SHP77 (cell line): ENCODE data around the gene BST1.
"Not testable (repeated sequence)": the region's sequence is repeated elsewhere in the genome, so short reads cannot be mapped to it uniquely, and the experiment has no call there.

Source experiments
- DNase-seq, 2 experiments: peaks; one replicate each; lab custom pipeline; 2025; lab: John Stamatoyannopoulos, UW

The BST1 gene

DNA sequence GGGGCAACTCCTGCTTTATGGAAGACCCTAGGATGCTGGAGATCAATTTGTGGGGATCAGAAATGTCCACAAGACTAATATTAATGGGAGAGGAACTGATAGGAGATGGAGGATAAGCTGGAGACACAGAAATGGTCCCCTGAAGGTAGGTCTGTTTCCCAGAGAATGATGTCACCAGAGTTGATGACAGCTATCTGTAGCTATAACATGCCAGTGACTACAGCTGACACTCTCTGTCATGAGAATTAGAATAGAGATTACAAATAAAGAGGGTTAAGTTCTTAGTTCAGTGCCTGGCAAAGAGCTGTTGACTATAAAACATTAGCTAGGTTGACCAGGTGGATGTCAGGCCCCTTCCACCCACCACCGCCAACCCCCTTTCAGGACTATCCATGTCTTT is 9.3 kb downstream of the BST1 start:
- DNase-seq: no peak

DNA sequence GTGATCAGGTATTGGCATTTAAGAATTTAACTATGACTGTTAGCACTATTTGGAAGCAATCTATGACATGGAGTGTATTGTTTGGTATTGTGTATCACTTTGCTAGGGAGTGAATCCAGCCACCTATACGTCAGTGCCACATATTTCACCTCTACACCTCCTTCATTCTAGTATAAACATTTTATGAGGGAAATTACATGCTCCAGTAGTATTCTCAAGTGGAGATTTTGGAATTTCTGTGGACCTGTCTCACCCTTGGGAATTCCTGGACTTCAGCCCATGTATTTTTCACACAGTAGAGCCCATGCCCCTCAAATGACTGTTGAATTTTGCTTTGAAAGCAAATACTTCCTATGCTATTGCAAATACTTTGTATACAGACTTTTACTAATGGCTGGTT is 11.3 kb downstream of the BST1 start:
- DNase-seq: no peak

DNA sequence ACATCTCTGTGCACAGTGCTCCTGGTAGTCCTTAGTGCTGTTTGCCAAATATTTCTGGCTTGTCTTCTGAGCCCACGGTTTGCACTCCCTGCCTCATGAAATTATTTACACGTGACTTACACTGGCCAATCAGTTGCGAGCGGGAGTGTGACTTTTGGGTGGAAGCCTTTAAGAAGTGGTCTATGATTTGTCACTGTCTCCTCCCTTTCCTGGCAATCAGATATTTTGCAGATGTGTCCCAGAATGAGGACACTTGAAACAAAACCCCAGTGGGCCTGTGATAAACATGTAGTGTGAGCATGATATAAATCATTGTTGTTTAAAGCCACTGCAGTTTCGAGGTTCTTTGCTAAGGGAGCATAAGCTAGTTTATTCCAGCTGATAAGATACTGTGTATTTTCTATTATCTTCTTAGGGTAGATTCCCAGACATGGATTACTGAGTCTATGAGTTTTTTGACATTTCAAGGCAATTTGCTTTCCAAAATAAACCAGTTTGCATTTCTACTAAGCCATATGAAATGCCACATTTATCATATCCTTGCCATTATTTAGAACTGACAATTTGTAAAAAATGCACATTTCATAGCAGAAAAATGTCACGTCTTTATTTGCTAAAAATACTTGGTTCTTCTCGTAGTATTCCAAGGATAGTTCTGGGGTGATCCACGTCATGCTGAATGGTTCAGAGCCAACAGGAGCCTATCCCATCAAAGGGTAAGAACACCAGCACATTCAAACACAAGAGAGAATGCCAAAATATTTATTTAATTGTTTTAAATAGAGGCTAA is 12.0 kb downstream of the BST1 start:
- DNase-seq: no peak

DNA sequence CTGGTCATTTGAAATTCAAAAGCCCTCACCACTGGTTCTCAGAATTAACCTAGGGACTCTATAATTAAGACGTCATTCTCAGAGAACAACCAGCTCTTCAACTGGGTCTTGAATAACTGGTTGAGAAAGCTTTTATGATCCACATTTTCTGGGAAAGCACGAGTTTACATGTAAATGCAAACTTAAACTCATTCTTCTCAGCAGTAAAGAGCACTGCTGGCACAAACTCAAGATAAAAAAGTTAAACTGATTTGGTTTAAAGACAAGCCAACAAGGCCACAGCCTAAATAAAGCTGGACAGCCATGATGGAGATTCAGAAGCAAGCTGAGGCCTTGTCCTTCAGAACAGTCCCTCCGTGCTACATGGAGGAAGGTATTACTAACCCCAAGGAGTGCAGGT is 13.2 kb downstream of the BST1 start:
- no peak for DNase-seq

DNA sequence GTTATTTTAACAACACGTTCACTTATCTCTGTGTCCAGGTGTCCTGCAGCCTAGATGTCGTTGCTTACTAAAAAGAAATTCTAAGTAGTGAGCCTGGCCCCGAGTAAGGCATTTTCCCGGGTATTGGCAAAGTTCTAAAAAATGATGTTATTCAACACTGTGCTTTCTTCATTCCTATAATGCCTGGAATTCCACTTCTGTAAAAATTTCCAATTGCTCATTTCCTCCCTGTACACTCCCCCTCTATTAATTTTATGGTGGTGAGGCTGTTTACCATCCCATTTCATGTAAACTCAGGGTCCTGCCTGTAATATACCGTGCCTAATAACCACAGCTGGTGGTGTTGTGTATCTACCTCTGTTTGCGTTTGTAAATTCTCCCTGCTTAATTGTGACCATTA is 14.2 kb downstream of the BST1 start:
- no peak for DNase-seq

DNA sequence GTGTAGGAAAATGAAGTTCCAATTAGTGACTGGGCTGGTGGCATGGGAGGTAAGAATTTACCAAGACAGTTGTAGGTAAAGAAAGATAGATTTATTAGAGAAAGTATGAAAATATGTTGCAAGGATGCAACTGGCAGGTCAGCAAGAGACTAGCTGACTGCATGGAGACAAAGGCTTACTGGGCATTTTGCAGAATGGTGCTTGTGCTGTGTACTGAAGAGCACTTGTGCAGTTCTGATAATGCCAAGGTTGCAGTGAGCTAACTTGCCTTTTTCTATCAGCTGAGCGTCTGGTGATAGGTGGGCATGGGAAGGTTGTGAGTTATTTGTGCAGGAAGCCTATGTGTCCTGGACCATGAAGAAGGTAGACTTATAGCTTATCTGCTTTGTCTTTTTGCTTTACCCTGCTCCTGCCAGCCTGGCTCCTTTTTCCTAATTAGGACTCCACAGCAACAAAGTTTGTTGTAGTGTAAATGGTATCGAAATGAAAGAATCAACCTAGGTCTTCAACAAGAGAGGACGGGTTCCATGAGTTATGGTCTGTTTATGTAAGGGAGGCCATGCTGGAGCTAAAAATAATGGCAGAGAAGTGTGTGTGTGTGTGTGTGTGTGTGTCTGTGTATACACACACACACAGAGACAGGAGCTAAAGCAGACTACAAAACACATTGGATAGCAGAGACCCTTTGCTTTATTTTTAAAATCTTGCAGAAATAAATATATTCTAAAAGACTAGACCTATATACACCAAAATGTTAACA is 15.0 kb downstream of the BST1 start:
- DNase-seq: no peak

DNA sequence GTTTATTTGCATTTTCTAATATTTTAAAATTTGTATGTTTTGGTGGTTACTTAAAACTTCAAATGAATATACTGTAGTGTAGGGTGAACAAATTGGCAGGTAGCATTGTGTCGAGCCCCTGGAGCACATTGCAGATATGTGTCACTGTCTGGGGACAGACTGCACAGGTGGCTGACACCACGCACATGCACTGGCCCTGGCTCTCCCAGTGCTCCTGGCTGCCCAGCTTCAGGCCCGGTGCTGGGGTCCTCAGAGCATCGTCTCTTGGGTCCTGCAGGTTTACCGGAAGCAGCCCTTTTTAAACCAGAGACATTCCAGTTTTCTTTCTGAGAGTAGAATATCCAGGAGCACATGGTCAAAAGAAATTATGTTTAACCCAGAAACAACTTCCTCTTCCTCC is 15.6 kb downstream of the BST1 start:
- DNase-seq: no peak

DNA sequence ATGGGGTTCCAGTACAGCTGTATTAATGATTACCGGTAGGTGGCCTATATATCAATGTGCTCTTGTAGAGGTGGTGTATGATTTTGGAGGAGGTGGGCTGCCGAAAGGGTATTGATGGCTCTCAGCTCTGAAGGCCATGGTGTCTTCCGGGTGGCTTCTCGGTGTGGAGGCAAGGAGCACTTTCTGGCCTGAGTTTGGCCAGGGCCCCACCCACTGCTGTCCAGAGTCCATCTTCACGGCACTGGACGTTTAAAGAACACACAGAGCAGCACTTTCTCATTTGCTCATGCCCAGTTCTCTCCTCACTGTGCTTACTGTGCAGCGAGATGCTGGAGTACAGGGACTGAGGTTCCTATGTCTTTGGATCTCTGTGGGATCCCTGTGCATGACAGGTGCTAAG is 16.1 kb downstream of the BST1 start:
- no peak for DNase-seq

DNA sequence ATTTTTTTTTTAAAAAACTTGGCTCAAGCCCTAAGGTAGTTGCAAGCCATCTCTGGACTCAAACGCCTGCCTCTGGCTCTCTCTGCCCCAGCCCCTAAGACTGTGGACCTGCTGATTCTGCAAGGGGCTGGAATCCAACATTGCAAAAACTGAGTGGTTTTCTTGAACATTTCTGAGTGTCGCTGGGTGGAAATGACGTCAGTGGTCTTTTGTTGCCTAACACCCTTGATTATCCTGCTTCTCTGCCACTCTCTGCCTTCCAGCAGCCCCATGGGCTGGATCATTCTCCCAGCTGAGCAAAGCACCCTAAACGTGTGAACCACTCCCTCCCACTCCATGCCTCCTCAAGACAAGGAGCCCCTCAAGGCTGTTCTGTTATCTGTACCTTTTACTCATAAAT is 16.6 kb downstream of the BST1 start:
- no peak for DNase-seq

DNA sequence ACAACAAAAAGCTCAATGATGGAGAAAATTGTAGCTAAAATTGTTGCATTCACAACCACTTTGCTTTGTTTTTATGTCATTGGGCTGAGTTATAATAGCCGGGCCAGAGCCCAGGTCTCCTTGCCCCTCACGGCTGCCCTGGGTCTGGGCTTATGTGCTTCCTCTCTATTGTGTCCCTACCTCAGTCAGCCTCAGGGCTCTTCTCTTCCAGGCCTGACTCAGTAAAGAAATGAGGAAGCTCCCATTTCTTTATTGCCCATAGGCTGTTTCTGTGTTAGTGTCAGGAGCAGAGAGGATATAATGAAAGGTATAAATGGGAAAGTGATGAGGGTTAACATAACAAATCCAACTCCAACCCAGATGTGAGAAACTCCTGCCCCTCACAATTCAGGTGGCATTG is 18.0 kb downstream of the BST1 start:
- no peak for DNase-seq

DNA sequence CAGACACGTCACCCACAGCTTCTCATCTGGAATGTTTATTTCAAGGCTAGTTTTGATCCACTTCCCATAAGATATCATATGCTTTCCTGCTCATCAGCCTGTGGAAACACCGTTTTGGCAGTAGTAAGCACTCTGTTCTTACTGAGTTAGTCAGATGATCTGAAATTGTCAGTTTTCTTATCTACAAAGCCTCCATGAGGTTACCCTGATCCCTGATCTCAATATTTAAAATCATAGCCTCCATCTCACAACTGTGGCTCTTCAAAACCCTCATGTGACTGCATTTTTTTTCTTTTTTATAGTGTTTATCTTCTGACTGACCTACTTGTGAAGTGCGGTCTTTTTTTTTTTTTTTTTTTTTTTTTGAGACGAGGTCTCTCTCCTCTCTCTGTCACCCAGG is 22.7 kb downstream of the BST1 start:
- no peak for DNase-seq

DNA sequence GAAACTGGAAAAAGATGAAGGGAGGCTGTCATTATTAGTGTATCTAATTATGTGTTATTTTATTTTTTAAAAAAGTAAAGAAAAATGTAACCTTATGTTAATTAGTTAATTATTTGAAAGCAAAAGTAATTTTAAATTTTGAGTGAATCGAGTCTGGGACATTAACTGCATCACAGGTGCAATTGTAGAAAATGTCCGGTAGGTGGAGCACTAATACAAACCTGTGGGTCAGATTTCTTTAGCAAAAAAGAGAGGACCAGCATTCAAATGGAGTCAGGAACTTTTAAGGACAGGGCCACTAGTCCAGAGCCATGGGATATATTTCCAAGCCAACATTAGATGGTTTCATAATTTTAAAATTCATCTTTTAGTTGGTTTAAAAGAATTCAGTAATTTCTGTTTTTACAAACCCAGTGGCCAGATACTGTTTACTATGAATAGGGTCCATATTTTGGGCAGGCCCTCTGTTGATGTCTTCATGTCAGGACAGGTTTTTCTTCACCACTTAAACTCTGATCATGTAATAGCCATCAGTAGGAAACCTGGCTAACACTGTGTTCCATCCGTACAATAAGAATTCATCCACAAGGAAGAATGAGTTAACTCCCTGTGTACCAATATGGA is 27.2 kb downstream of the BST1 start:
- DNase-seq: no peak

DNA sequence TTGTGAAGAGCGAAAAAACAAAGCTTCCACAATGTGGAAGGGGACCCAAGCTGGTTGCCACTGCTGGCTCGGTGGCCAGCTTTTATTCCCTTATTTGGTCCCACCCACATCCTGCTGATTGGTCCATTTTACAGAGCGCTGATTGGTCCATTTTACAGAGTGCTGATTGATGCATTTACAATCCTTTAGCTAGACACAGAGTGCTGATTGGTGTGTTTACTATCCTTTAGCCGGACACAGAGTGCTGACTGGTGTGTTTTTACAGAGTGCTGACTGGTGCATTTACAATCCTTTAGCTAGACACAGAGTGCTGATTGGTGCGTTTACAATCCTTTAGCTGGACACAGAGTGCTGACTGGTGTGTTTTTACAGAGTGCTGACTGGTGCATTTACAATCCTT is 30.2 kb downstream of the BST1 start:
- not testable (repeated sequence) for DNase-seq

DNA sequence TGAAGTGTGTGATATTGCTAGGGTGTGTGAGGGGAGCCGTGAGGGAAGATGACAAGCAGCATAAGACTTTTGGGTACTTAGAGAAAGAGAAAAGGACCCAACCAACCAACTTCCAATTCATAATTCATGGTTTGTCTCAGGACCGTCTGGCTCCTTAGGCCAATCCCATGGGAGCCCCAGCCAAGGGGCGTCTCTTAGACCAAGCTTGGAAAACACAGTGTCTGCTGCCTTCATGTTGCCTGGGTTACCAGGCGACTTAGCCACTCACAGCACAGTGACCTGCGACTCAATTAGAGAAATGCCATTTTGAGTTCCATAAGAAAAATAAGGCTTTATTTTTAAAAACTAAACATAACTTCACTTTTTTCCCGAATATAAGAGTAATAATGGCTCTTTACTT is 32.7 kb downstream of the BST1 start:
- DNase-seq: no peak

DNA sequence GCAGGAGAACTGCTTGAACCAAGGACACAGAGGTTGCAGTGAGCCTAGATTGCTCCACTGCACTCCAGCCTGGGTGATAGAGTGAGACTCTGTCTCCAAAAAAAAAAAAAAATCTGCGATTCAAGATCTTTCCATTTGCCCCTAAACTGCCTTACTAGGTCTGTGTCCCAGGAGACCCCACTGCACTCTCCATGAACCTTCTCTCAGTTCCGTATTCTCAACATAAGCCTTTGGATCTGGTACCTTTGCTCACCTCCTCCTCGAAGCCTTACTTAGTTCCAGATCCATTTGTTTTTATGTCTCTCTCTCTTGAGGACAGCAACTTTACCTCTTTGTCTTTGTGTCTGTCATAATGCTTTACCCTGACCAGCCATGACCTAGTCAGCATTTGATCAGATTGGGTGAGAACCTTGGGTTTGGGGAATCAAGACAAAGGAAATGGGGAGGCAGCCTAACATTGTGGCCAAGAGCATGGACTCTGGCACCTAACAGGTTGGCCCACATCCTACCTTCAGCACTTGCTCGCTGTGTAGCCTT is 33.7 kb downstream of the BST1 start:
- no peak for DNase-seq

DNA sequence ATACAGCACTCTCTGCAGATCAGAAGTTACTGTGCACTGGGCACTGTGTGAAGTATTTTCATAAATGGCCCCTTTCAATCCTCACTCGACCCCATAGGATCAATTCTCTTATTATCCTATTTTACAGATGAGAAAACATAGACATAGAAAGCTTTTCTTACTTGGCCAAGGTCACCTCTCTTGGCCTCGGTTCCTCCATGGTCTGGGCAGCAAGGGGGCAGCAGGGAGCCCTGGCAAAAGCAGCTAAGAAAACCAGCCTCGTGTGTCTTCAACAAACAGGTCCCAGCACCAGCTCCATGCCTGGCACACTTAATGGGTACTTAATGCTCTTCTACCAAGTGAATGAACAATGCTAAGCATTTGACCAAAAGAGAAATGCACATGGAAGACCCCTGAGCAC is 34.4 kb downstream of the BST1 start:
- no peak for DNase-seq

DNA sequence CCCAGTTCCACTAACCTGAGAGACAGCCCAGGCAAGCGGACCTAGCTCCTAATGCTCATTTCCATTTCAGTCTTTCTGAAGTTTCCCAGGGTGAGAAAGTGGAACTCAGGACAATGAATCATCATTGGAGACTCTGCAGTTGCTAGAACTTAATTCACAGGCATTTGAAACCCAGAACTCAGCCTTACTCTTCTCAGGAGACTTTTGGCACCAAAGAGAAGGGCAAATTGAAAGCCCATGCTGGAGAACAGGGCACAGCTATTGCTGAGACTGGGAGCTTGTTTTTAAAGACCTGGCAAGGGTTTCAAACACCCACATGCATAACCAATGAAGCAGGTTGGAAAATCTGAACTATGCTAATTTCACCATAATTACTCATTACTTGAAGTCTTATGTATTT is 36.0 kb downstream of the BST1 start:
- no peak for DNase-seq

DNA sequence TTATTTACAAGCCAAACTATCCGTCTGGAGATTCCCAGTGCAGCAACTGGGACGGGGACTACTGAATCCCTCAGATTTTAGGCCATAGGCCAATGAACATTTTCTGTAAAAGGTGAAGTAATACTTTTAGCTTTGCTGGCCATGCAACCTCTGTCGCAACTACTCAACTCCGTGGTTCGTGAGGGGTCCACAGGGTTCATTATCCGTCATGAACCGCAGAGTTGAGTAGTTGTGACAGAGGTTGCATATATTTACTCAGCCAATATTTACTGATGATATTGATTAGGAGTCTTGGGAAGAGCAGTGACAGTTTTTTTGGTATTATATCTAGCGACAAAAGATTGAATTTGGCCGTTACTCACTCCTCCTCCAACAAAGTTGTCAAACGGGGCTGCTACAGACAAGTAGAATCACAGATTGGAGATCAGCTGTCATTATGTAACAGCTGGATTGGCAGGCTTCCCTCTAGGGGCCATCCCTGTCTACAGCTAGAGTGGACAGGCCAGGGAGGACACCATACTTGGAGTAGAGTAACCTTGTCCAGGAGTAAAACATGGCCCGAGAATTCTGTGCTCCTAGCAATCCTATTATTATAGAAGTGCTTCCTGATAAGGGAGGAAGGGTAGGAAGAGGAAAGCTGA is 38.0 kb downstream of the BST1 start:
- DNase-seq: no peak

DNA sequence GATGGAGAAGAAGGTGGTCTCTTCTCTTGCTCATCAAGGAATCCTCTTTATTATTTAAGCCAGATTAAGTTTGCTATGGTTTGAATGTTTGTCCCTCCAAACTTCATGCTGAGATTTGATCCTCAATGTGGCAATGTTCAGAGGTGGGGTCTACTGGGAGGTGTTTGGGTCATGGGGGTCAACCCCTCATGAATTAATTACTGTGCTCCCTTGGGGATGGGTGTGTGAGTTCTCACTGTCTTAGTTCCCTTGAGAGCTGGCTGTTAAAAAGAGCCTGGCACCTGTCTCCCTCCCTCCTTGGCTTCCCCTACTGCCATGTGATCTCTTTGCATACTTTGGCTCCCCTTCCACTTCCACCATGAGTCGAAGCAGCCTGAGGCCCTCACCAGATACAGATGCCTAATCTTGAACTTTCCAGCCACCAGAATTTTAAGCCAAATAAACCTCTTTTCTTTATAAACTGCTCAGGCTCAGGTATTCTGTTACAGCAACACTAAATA is 39.3 kb downstream of the BST1 start:
- no peak for DNase-seq

DNA sequence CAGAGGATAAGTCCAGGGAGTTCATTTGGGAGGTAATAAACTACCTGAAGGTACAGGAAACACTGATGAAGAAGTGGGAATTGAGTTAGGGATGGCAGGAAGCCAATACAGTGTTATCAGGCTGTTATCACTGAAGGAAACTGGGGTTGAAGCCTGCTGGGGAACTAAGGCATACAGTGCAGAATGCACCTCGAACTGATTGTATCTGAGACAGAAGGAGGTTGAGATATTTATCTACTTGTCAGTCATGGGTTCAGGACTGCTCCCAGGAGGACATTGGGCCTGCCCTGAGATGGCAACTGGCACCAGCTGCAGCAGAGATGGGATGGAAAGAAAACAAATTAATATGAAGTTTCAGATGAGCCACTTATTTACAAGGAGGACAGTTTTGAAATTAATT is 39.8 kb downstream of the BST1 start:
- DNase-seq: no peak

DNA sequence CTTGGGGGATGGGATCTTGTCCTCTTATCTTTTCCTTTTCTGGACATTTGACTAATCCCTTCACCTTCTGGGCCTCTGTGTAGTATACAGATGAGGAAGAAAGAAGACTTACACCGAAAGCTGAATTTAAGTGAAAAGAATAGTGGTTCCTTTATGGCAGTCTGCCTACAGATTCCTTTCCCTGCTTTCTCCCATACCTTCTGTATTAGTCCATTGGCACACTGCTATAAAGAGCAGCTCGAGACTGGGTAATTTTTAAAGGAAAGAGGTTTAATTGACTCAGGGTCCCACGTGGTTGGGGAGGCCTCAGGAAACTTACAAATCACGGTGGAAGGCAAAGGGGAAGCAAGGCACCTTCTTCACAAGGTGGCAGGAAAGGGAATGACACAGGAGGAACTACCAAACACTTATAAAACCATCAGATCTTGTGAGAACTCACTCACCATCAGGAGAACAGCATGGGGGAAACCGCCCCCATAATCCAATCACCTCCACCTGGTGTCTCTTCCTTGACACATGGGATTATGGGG is 41.2 kb downstream of the BST1 start:
- no peak for DNase-seq

DNA sequence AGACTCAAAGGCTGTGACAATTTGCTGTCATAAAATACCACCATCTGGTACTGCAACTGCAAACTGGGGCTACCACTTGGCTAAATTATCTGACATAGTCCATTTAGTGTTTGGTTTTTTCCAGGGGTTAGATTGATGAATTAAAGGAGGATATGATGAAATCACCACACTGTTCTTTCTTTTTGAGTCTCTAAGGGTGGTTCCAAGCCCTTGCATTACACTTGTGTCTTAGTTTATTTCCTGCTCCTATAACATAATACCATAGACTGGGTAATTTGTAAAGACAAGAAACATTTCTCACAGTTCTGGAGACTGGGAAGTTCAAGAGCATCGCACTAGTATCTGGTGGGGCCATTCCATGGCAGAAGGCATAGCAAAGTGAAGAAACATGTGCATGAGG is 43.2 kb downstream of the BST1 start:
- DNase-seq: no peak
